ENCODE data around the gene PRDM15.

PRDM15 gene

DNA sequence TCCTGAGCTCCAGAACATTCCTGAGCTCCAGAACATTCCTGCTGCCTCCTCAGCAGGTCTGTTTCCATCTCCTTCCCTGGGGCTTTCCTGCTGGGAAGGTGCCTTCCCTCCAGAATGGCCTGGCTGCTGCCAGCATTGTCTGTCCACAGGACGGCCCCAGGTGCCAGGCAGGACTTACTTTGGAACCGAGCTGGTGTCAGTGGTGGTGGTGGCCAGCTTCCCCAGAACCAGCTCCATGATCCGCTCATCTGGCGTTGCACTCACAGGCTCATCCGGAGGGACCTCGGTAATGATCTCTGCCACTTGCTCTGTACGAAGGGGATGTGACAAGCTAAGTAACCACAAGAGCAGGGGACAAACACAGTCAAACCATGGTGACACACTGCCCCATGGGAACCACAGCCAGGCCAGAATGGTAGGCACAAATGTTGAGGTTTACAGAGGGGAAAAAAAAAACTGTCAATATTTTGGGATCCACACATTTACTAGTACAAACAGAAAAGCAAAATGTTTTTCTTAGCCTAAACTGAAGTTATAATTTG is 41.3 kb downstream of the PRDM15 start:
- DNase-seq, result no peak

GRCh38 chr21:41836166-41837015 is 42.8 kb downstream of the PRDM15 start:
- no peak for DNase-seq

GRCh38 chr21:41835711-41836154 is 43.4 kb downstream of the PRDM15 start:
- DNase-seq, result no peak

DNA sequence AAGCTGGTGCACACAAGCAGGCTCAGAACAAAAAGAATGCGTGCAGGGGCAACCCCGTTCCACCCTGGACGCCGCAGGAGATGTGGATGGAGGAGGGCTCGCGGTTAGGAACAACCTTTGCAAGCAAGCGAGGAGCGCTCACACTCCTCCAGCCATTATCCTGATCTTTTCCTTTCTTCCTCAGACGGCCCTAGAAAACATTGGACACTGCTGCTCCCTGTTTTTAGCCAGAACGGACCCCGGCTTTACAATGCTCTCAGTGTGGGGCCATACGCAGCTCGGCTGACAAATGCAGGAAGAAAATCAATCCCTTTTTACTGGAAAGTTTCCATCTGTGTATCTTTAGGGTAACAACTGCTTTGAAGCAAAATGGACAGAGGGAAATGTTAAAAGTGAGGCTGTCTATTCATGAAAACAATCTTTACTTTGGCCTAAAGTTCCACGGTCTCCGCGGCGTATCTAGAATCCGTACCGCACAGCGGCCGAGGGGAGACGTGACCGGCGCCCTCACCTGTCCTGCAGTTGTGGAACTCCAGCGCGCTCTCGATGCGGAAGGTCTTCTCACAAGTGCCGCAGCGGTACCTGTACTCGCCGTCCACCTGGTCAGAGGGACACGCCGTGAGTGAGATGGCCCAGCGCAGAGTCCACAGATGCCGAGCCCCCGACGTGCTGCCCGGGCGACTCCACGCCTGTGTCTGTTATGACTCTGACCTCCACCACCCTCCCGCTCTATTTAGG is 44.0 kb downstream of the PRDM15 start:
- no peak for DNase-seq

DNA sequence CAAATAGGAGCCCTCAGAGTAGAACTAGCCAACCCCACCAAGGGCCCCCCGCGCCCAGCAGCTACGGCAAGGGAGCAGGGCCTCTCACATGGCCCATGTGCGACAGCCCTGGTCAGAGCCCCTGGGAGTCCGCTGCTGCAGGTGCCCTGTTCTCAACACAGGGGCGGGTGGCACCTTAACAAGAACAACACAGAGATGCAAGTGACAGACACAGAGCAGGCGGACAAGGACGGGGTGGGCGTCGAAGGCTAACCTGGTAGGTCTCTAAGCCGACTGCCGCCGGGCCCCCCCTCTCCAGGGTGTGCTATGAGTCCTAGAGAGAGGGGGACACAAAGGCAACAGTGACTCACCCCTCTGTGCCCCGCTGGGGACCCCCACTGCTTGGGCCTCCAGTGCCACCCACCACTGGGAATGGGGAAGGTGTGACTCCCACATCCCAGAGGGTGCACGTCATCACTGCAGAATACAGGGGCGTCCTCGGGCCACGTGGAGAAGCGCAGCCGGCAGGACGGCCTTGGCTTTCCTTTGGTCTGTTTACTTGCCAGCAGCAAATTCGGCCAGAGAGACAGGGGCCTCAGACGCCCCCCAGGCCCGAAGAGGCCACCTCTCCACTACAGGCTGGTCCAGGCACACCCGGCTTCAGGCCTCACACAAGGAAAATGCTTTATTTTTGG is 44.8 kb downstream of the PRDM15 start:
- no peak for DNase-seq

- no peak for DNase-seq
Observed at GRCh38 chr21:41833497-41834115, 45.5 kb downstream of the PRDM15 start.

DNA sequence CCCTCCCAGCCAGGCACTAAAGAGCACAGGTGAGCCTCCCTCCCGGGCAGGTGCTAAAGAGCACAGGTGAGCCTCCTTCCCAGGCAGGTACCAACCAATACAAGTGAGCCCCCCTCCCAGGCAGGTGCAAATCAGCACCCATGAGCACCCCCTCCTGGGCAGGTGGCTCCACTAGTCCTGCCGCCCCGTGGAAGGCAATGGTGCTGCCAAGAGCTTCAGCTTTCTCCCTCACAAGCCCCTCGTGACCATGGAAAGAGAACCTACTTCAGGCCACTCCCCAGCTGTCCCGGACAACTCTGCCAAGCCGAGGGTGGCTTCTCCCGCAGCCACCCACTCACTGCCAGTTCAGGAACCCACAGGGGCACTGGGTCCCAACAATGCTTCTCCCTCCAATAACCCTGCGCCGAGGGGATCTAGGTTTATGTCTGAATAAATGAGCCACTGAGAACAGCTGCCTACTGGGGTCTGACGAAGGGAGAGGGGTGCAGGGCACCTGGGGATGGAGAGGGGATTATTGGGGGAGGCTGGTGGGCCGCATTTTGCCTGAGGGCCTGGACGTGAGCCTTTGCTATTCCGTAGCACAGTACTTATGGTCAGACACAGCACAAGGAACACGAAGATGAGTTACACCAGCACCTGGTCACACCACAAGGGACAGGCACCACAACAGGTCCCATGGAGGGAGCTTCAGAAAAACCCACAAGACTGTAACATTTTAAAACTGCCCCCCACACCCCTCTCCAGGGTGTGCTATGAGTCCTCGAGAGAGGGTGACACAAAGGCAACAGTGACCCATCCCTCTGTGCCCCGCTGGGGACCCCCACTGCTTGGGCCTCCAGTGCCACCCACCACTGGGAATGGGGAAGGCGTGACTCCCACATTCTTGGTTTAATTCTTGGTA is 46.3 kb downstream of the PRDM15 start:
- DNase-seq, result no peak

GRCh38 chr21:41831866-41832595 is 47.1 kb downstream of the PRDM15 start:
- DNase-seq, result no peak

DNA sequence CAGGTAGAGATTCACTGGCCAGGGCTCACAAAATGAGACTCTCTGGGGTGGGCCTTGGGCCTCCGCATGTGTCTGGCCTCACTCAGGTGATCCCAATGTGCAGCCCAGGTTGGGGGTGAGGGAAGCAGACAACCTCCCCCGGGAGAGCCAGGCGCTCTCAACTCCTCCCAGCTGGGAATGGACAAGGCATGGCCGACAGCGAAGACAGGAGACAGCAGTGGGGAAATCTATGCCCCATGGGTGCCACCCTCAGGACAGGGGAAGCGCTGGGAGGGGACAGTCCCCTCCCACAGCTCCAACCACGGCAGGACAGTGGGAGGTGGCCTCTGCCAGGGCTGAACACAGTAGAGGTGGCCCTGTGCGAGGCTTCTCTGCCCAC is 47.7 kb downstream of the PRDM15 start:
- DNase-seq, result no peak

- DNase-seq, result no peak
Observed at GRCh38 chr21:41830764-41831452, 48.2 kb downstream of the PRDM15 start.

DNA sequence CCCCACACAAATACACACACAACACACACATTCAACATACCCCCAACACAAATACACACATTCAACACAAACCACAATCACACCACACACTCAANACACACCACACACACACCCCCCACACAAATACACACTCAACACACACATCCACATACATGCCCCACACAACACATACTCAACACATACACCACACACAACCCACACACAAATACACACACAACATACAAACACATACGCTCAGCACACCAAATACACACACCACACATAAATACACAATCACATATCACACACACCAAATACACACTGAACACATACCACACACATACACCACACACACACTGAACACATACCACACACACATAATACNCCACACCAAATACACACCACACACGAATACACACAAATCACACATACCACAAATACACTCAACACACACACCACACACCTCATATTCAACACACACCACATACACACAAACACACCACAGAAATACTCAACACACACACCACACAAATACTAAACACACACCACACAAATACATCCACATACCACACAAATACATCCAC is 48.9 kb downstream of the PRDM15 start:
- no peak for DNase-seq

GRCh38 chr21:41828884-41829360 is 50.2 kb downstream of the PRDM15 start:
- DNase-seq, result no peak

DNA sequence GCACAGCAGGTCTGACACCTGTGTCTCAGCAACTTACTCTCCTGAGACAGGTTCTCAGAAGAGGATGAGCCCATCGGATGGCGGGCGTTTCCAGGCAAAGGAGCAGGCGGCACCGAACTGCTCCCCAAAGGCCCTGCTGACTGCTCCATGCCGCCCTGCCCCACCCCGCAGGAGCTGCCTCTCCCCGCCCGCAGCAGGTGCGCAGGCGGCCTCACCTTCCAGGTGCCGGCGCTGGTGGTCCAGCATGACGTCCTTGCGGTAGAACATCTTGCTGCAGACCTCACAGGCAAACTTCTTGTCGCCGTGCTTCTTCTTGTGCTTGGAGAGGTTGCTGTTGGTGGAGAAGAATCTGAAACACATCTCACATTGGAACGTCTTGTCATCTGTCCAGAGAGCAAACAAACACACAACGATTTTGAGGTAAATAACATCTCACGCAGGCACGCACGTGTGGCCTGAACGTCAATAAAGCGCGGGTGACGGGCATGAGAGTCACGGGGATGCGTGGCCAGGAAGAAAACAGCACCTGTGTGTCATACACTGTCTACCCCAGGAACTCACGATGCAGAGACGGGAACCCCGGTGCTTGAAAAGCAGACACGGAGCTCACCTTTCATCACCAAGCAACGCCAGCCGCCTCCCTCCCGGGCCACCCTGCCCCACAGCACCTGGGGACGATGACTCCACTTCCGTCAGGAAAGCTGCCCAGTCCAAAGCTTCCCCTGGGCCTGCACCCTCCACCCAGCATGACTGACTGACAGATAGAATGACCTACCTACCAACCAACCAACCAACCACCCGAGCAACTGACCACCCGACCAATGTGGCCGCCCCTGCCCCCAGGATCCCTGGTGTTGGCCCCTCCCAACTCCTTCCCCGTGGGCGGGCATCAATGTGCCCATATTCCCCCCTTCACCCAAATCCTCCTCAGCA is 50.9 kb downstream of the PRDM15 start:
- no peak for DNase-seq

DNA sequence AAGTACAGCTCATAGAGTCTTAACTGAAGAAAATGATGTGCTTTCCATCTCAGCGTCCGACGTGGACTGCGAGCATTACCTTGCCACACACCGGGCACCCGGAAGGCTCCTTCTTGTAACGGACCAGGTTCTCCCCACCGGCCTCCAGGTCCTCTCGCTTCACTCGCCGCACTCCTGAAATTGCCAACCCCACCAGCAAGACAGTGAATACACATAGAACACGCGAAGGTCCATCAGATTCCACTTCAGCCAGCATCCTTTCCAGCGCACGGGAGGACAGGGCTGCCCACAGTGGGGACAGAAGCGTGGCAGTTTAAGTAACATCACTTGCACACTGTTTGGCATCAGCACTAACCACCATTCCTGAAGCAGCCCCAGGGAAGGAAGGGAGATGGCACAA is 53.3 kb downstream of the PRDM15 start:
- DNase-seq, result no peak

DNA sequence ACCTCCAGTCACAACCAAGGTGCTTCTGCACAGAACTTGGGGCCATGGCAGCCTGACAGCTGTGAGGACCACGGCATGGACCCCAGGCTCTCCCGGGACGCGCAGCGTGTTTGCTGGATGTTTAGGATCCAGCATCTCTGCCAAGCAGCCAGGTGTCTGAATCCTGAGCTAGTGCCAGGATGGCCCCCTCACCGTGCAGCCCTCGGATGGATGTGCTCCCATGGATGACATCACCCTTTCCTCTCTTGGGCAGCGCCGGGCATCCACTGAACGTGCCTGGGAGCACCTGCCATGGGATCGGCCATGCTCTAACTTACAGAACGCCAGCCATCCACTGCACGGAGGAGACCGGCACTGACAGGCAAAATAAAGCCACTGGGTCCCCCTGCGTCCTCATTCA is 53.9 kb downstream of the PRDM15 start:
- DNase-seq, result no peak

GRCh38 chr21:41824466-41825207 is 54.5 kb downstream of the PRDM15 start:
- DNase-seq, result no peak

- no peak for DNase-seq
Observed at GRCh38 chr21:41823906-41824305, 55.2 kb downstream of the PRDM15 start.

GRCh38 chr21:41823166-41823565 is 56.0 kb downstream of the PRDM15 start:
- DNase-seq, result no peak
